HG02610 (cell line): Measurements from ENCODE around the gene CPNE2.
"Not testable (repeated sequence)": the region's sequence is repeated elsewhere in the genome, so short reads cannot be mapped to it uniquely, and the experiment has no call there.

ENCODE experiments used
- ATAC-seq: cut with Tn5 transposase; IDR thresholded peaks from one replicate; pipeline ENCODE4 v1.9.1; 2021; ENCODE audit warnings: mild to moderate bottlenecking, moderate library complexity; ENCODE audit not compliant: unreplicated experiment

Gene CPNE2

GRCh38 chr16:57091975-57092785 lies at the start of gene CPNE2:
Gene CPNE2 (plus strand): TSS chr16:57092583. CDS start chr16:57110743, 18,160 bp downstream.
- ATAC-seq: peak; percentile 53

GRCh38 chr16:57043248-57043647 lies 49.1 kb upstream of the CPNE2 start:
- ATAC-seq: no peak

- no peak for ATAC-seq
Observed at GRCh38 chr16:57044931-57045693, 47.3 kb upstream of the CPNE2 start.

DNA sequence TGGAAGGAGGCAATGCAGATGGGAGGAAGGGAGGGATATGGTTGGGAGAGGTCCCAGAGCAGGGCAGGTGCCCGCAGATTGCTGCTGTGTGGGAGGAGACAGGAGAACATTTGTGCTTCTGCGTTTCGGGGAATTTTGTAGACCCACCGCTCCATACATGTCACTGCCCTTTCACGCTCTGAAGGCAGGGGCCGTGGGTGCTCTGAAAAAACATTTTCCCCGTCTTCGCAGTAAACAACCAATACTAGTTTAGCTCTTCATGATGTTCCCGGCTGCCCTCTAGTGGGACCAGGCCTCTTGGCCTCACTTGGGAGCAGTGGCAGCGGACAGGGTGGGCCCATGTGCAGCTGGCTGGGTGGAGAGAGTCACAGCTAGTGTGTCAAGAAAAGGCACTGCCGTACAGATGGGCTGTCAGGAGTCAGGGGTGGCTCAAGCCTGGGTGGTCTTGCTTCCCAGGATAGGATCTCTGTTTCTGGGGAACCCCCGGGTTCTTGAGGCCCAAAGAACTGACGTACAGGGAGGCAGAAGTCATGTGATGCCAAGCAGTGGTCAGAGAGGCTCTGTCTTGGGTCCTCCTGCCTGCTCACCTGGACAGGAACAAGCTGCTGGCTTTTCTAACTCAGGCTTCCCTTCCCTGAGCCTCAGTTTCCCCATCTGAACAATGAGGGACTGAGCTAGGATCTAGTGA lies 46.5 kb upstream of the CPNE2 start:
- ATAC-seq: no peak

DNA sequence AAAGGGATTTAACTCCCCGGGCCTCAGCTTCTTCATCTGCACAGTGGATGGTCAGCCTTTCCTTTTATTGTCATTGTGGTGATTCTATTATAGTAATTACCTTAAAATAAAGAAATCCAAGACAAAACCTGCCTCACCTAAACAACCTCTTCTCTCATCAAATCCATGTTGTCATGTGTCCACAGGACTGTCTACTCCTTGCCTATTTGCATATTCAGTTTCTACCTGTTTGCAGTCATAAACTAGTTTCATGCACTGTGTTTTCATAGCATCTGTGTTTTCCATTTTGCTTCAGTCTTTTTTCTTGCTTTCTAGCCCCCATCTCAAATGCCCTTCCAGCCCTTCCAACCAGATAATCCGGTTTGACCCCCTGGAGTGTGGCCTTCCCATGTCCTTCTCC lies 44.3 kb upstream of the CPNE2 start:
- ATAC-seq: no peak

GRCh38 chr16:57049678-57050077 lies 42.7 kb upstream of the CPNE2 start:
- peak; percentile 67 for ATAC-seq

- no peak for ATAC-seq
Observed at GRCh38 chr16:57051696-57052228, 40.6 kb upstream of the CPNE2 start.

DNA sequence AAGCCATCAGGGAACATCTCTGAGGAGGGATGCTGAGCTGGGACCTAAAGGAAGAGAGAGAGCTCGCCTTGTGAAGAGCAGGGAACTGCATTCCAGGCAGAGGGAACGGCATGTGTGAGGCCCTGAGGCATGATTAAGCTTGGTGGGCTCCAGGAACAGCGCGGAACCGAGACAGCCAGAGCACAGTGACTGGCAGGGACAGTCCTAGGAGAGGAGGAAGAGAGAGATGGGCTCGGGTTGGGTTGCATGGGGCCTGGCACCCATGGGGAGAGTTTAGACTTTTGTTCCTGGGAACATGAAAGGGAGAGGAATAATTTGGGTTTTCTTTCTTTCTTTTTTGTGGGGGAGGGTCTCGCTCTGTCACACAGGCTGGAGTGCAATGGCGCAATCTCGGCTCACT lies 39.2 kb upstream of the CPNE2 start:
- no peak for ATAC-seq

- no peak for ATAC-seq
Observed at GRCh38 chr16:57054338-57054737, 38.0 kb upstream of the CPNE2 start.

DNA sequence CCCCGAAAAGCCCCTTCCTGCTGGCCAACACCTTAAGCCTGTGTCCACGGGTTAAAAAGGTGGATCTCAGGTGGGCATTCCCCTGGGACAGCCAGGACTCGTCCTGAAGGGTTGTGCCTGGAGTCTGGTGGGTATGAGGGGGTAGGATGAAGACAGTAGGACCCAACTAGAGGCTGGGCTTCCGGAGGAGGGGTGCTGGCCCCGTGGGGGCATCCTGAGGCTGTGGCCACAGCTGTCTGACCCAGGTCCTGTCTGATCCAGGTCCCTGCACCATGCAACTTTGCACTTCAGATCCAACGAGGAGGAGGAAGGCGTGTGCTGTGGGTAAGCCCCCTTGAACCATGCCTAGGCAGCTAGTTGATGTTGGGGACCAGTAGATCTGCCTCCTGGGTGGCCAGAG lies 37.6 kb upstream of the CPNE2 start:
- no peak for ATAC-seq

DNA sequence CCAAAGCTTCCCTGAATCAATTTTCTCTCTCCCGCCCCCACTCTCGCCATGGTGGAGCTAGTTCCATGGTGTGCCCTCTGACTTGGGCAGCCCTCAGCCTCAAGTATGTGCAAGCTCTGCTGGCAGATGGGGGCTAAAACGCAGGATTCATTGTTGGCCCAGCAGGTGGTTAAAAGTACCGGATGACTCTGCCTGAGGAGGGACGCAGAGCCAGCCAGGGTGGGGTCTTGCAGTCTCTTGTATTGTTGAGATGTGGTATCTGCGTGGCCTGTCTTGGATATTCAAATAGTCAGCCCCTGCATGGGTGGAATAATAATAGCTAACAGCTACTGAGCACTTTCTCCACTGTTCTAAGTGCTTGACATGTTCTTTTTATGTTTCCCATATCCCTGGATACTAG lies 36.7 kb upstream of the CPNE2 start:
- ATAC-seq: no peak

DNA sequence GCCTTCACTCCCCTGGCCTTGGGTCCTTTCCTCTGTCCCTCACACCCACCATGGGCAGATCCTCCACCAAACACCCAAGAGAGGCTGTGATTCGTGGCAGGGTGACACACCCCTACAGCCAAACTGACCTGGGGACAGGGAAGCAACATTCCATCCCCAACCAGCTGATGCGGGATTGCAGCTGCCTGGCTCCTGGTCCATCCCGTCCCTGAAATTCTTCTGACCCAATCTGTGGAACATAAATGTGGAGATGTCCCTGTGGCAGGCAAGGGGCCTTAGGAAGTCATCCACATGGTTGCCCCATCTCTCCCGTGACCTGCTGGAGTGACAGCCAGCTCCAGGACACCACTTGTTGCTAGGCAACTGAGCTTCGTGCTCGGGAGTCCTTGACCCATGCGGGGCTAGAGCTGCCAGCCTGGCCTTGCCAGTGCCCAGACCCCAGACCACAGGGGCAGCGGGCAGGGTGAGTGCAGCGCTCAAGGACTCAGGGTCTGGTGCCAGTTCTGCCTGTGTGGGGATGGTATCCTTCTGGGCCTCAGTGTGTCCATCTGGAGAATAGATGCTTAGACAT lies 34.0 kb upstream of the CPNE2 start:
- ATAC-seq: no peak

GRCh38 chr16:57060323-57061083 lies 31.9 kb upstream of the CPNE2 start:
- ATAC-seq: no peak

GRCh38 chr16:57061084-57061905 lies 31.1 kb upstream of the CPNE2 start:
- ATAC-seq: no peak

GRCh38 chr16:57062329-57062728 lies 30.1 kb upstream of the CPNE2 start:
- ATAC-seq: no peak

DNA sequence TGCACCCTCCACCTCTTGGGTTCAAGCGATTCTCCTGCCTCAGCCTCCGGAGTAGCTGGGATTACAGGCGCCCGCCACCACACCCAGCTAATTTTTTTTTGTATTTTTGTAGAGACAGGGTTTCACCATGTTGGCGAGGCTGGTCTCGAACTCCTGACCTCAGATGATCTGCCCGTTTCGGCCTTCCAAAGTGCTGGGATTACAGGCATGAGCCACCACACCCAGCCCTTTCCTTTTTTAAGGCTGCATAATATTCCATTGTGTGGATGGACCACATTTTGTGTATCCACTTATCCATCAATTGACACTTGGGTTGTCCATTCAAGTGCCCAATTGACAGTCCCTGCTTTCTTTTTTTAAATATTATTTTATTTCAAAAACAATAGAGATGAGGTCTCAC lies 29.2 kb upstream of the CPNE2 start:
- ATAC-seq: not testable (repeated sequence)

- ATAC-seq: no peak
Observed at GRCh38 chr16:57064995-57065394, 27.4 kb upstream of the CPNE2 start.

DNA sequence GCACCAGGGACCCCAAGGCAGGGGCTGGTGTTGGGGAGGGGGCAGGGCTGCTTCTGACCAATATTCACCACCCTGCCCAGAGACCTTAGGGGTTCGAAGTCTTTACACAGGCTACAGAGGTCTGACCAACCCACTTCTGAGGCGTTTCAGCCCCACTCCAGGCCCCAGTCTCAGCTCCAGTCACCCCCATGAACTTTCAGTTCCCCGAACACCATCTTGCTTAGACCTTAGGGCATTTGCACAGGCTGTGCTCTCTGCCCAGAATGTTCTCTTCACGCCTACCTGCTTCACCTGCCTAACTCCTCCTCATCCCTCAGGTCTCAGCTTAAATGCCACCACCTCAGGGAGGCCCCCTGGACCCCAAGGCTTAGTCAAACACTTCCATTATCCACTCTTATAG lies 25.8 kb upstream of the CPNE2 start:
- no peak for ATAC-seq

DNA sequence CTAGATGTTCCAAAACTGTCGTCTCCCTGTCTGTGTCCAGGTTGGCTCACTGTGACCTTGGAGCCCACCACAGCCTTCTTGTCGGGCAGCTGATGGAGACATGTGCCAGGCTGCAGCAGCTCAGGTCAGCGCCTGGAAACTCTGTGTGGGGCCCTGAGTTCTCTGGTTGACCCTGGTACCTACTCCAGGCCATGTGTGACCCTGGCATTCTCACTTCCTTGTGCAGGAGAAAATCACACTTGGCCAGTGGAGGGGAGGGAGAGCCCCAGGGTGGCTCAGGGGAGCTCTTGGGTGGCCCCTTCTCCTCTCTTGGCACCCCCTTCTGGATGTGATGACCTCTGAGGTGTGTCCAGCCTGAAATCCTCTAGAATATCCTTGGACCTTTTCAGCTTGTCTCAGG lies 25.0 kb upstream of the CPNE2 start:
- ATAC-seq: no peak
